ENCODE measurements around the gene CFDP1. TPM values are rescaled to one million over a fixed set of nuclear protein-coding genes. Genes with fewer than 3 reads are reported as not detected.

CFDP1 gene
- total RNA-seq, 1 experiment from 2014 or later: 32.1 TPM

DNA sequence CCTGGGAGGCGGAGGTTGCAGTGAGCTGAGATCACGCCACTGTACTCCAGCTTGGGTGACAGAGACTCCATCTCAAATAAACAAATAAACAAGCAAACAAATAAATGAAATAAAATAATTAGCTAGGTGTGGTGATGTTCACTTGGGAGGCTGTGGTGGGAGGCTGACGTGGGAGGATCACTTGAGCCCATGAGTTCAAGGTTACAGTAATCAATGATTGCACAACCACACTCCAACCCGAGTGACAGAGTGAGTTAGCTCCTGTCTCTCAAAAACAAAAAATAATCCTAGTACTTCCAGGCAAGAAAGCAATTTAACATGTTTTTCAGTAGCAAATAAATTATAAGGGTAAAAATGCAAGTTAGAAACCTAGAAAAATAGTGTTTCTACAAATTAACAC, 26.4 kb downstream of the CFDP1 start:
- ATAC-seq (no peak), DNase-seq (no peak)
- intact Hi-C loops (cut with micrococcal nuclease): no loop called here
- Histone ChIP-seq H3K9ac (ENCODE audit: low read length) (no peak overlapping the region), H3F3A (ENCODE audit: low read length, unreplicated experiment) (no peaks in the 10 kb centered on the region), H3K9me2 (replicated peaks; ENCODE audit: low read length) (no peaks in the 10 kb centered on the region), H4K20me1 (ENCODE audit: low read length) (no peaks in the 10 kb centered on the region), H3K4me2 (ENCODE audit: low read length) (no peak overlapping the region), H3K27me3 (ENCODE audit: low read length) (no peaks in the 10 kb centered on the region), H3K4me1 (ENCODE audit: insufficient read depth, low read length) (peaks cover 8% of the 10 kb centered on the region; the same call in 1 of the 2 replicates), H3K79me2 (ENCODE audit: low read length) (no peaks in the 10 kb centered on the region), H3K27ac (ENCODE audit: low read length) (no peak overlapping the region), H3K4me3 (ENCODE audit: low read length) (no peak overlapping the region), H2AFZ (ENCODE audit: low read length) (no peak overlapping the region), H3K36me3 (ENCODE audit: low read depth, low read length) (peaks cover 7% of the 10 kb centered on the region; the same call in 1 of the 2 replicates), H3K9me3 (ENCODE audit: low read length) (no peaks in the 10 kb centered on the region)
- no TSS peak for BruUV-seq (replicated peaks)
- POLR2A ChIA-PET (ENCODE audit: unreplicated experiment): no interaction called here
- TF ChIP-seq EZH2phosphoT487 (IDR thresholded peaks at IDR 0.05; ENCODE audit: borderline replicate concordance, low read length) (no peak), EZH2 (IDR thresholded peaks at IDR 0.05; ENCODE audit: low read length, unreplicated experiment) (no peak)
- TF ChIP-seq, protein P1, sequence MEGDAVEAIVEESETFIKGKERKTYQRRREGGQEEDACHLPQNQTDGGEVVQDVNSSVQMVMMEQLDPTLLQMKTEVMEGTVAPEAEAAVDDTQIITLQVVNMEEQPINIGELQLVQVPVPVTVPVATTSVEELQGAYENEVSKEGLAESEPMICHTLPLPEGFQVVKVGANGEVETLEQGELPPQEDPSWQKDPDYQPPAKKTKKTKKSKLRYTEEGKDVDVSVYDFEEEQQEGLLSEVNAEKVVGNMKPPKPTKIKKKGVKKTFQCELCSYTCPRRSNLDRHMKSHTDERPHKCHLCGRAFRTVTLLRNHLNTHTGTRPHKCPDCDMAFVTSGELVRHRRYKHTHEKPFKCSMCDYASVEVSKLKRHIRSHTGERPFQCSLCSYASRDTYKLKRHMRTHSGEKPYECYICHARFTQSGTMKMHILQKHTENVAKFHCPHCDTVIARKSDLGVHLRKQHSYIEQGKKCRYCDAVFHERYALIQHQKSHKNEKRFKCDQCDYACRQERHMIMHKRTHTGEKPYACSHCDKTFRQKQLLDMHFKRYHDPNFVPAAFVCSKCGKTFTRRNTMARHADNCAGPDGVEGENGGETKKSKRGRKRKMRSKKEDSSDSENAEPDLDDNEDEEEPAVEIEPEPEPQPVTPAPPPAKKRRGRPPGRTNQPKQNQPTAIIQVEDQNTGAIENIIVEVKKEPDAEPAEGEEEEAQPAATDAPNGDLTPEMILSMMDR (conservative IDR thresholded peaks at IDR 0.05; ENCODE audit: low read depth, low read length): no peak
- CTCF ChIA-PET: no interaction called here

DNA sequence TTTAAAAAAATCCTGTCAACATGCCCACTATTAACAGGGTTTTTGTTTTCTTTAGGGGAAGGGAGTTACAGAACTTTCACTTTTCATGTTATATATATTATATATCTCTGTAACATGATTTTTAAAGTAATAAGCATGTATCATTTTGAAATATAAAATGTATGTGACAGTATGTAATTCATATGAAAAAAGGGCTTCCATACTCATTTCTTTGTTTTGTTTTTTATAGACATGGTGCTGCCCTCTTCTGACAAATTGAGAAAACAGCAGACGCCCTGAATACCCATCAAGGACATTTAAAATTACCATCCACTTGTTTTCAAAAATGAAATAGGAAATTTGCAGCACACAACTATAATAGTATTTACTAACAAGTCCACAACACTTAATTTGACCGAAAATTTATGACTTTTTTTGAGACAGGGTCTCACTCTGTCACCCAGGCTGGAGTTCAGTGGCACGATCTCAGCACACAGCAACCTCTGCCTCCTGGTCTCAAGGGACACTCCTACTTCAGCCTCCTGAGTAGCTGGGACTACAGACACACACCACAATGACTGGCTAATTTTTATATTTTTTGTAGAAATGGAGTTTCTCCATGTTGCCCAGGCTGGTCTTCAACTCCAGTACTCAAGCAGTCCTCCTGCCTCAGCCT, 30.4 kb downstream of the CFDP1 start:
- Histone ChIP-seq H3K27me3 (ENCODE audit: low read length) (no peaks in the 10 kb centered on the region), H3K9ac (ENCODE audit: low read length) (peak overlapping the region; percentile 1; the same call in 1 of the 2 replicates), H3K4me2 (ENCODE audit: low read length) (peak overlapping the region; percentile 18; the same call in 1 of the 2 replicates), H4K20me1 (ENCODE audit: low read length) (no peaks in the 10 kb centered on the region), H3K9me2 (replicated peaks; ENCODE audit: low read length) (no peaks in the 10 kb centered on the region), H2AFZ (ENCODE audit: low read length) (no peak overlapping the region), H3F3A (ENCODE audit: low read length, unreplicated experiment) (no peaks in the 10 kb centered on the region), H3K27ac (ENCODE audit: low read length) (peak overlapping the region; percentile 52; the same call in 1 of the 2 replicates), H3K79me2 (ENCODE audit: low read length) (no peaks in the 10 kb centered on the region), H3K36me3 (ENCODE audit: low read depth, low read length) (0 out of 2 replicates have a peak, but pooled peaks cover 3% of the 10 kb centered on the region), H3K9me3 (ENCODE audit: low read length) (no peaks in the 10 kb centered on the region), H3K4me3 (ENCODE audit: low read length) (no peak overlapping the region), H3K4me1 (ENCODE audit: insufficient read depth, low read length) (peaks cover 11% of the 10 kb centered on the region; the same call in 1 of the 2 replicates)
- TF ChIP-seq EZH2 (IDR thresholded peaks at IDR 0.05; ENCODE audit: low read length, unreplicated experiment): no peak
- TF ChIP-seq, protein P1 (conservative IDR thresholded peaks at IDR 0.05; ENCODE audit: low read depth, low read length): peak; percentile 63; the same call in 1 of the 2 replicates
- intact Hi-C loops (cut with micrococcal nuclease): loop anchor here (1.0 kb wide), 1 partner anchor 204 kb away; no protein-coding TSS in a partner anchor
- ChIA-PET CTCF (interaction anchor here (0.6 to 1.0 kb wide), 2 partner anchors 115 to 204 kb away, joined by 5 to 9 read pairs; no protein-coding TSS in a partner anchor), POLR2A (ENCODE audit: unreplicated experiment) (interaction anchor here (0.6 kb wide), 1 partner anchor 203 kb away, joined by 4 read pairs; no protein-coding TSS in a partner anchor)
- DNase-seq: peak; percentile 39
- ATAC-seq: peak; percentile 29; the same call in 1 of the 2 replicates
- no TSS peak for BruUV-seq (replicated peaks)

All from PC-3 (cell line).